ENCODE results near the gene GGTLC2.

Gene GGTLC2

GRCh38 chr22:22692707-22693530 is 48.5 kb downstream of the GGTLC2 start:
- DNase-seq: peak; percentile 47

GRCh38 chr22:22693531-22693884 is 49.1 kb downstream of the GGTLC2 start:
- no peak for DNase-seq

- no peak for DNase-seq
Observed at GRCh38 chr22:22694106-22694505, 49.7 kb downstream of the GGTLC2 start.

GRCh38 chr22:22696104-22696503 is 51.7 kb downstream of the GGTLC2 start:
- DNase-seq: no peak
